Activated naive CD4-positive, alpha-beta T cell treated with anti-CD3 and anti-CD28 coated beads, Interleukin-2, amount 50 U/mL, for 72 hours (primary cell): ENCODE results near the gene MRC2. TPM values are rescaled to one million over a fixed set of nuclear protein-coding genes. Genes with fewer than 3 reads are reported as not detected.

Source experiments
- ATAC-seq, 2 donors: fragments of 150-1000 bp; cut with Tn5 transposase; 2 replicates each; pipeline ENCODE4 v1.10.0; 2021; ENCODE audit warnings: mild to moderate bottlenecking in 2 of 2, moderate library complexity in 2 of 2
- DNase-seq, 2 donors: peaks; one replicate each; pipeline ENCODE4 v3.0.0; 2021 to 2022; ENCODE audit warnings: low spot score in 2 of 2
- H3K27ac Mint-ChIP-seq, 2 donors: one replicate each; pipeline ENCODE4 v1.8.0; 2022; ENCODE audit warnings: mild to moderate bottlenecking in 2 of 2, mixed read lengths in 2 of 2
- H3K36me3 Mint-ChIP-seq, 2 donors: one replicate each; pipeline ENCODE4 v1.8.0; 2022; ENCODE audit warnings: mixed read lengths in 2 of 2
- H3K9me3 Mint-ChIP-seq, 2 donors: one replicate each; pipeline ENCODE4 v1.8.0; 2022; ENCODE audit warnings: mixed read lengths in 2 of 2
- total RNA-seq, 2 donors: library from RNA; stranded (reverse); gene quantifications; one replicate each; pipeline ENCODE4 v1.2.3, GENCODE V29; 2022

MRC2 gene
- total RNA-seq, 2 donors from 2014 or later: 8.1 to 12.4 TPM

- peaks cover 5 to 13% of the 10 kb centered on the region in 2 donors for H3K36me3 Mint-ChIP-seq
- DNase-seq: no peak
- no peak overlapping the region for H3K27ac Mint-ChIP-seq
- no peaks in the 10 kb centered on the region for H3K9me3 Mint-ChIP-seq
- no peak for ATAC-seq
Observed at GRCh38 chr17:62625870-62626200, 1.6 kb upstream of the MRC2 start.

GRCh38 chr17:62626719-62627218, 701 bp upstream of the MRC2 start:
- peaks cover 5 to 13% of the 10 kb centered on the region in 2 donors for H3K36me3 Mint-ChIP-seq
- H3K27ac Mint-ChIP-seq: no peak overlapping the region
- ATAC-seq: peak in 1 of 2 donors; percentile 2
- no peak for DNase-seq
- H3K9me3 Mint-ChIP-seq: no peaks in the 10 kb centered on the region

- no peaks in the 10 kb centered on the region for H3K9me3 Mint-ChIP-seq
- peak overlapping the region; percentile 31 to 72 for H3K27ac Mint-ChIP-seq
- ATAC-seq (peak; percentile 52 to 58), DNase-seq (peak in 1 of 2 donors; percentile 31)
- H3K36me3 Mint-ChIP-seq: peaks cover 5 to 13% of the 10 kb centered on the region in 2 donors
Observed at GRCh38 chr17:62627904-62628633, 599 bp downstream of the MRC2 start.

- Mint-ChIP-seq H3K36me3 (peaks cover 5 to 13% of the 10 kb centered on the region in 2 donors), H3K9me3 (no peaks in the 10 kb centered on the region), H3K27ac (peak overlapping the region in 1 of 2 donors; percentile 31)
- ATAC-seq: no peak
- no peak for DNase-seq
Observed at GRCh38 chr17:62628831-62629555, 1.5 kb downstream of the MRC2 start.

- DNase-seq (no peak), ATAC-seq (no peak)
- peaks cover 5 to 13% of the 10 kb centered on the region in 2 donors for H3K36me3 Mint-ChIP-seq
- H3K27ac Mint-ChIP-seq: no peak overlapping the region
- no peaks in the 10 kb centered on the region for H3K9me3 Mint-ChIP-seq
Observed at GRCh38 chr17:62629556-62630364, 2.3 kb downstream of the MRC2 start.

- no peaks in the 10 kb centered on the region for H3K9me3 Mint-ChIP-seq
- ATAC-seq (no peak), DNase-seq (no peak)
- peaks cover 5 to 12% of the 10 kb centered on the region in 2 donors for H3K36me3 Mint-ChIP-seq
- H3K27ac Mint-ChIP-seq: no peak overlapping the region
Observed at GRCh38 chr17:62630365-62631085, 3.1 kb downstream of the MRC2 start.

- Mint-ChIP-seq H3K27ac (no peak overlapping the region), H3K36me3 (peaks cover 5% of the 10 kb centered on the region in 2 donors), H3K9me3 (no peaks in the 10 kb centered on the region)
- no peak for DNase-seq
- ATAC-seq: no peak
Observed at GRCh38 chr17:62631086-62631935, 3.8 kb downstream of the MRC2 start.

- H3K36me3 Mint-ChIP-seq: peaks cover 5% of the 10 kb centered on the region in 2 donors
- H3K9me3 Mint-ChIP-seq: no peaks in the 10 kb centered on the region
- ATAC-seq: no peak
- no peak overlapping the region for H3K27ac Mint-ChIP-seq
- DNase-seq: no peak
Observed at GRCh38 chr17:62631936-62632924, 4.8 kb downstream of the MRC2 start.

- ATAC-seq: no peak
- H3K27ac Mint-ChIP-seq: no peak overlapping the region
- no peaks in the 10 kb centered on the region for H3K9me3 Mint-ChIP-seq
- no peak for DNase-seq
- no peaks in the 10 kb centered on the region for H3K36me3 Mint-ChIP-seq
Observed at GRCh38 chr17:62637809-62638208, 10.3 kb downstream of the MRC2 start.

GRCh38 chr17:62641153-62641552, 13.7 kb downstream of the MRC2 start:
- no peaks in the 10 kb centered on the region for H3K9me3 Mint-ChIP-seq

GRCh38 chr17:62641951-62642350, 14.5 kb downstream of the MRC2 start:
- ATAC-seq (no peak), DNase-seq (no peak)
- no peak overlapping the region for H3K27ac Mint-ChIP-seq
- no peaks in the 10 kb centered on the region for H3K36me3 Mint-ChIP-seq
- no peaks in the 10 kb centered on the region for H3K9me3 Mint-ChIP-seq

More at GRCh38 chr17:62641153-62641552, 13.7 kb downstream of the MRC2 start:
- Mint-ChIP-seq H3K27ac (no peak overlapping the region), H3K36me3 (no peaks in the 10 kb centered on the region)
- DNase-seq: no peak
- no peak for ATAC-seq

GRCh38 chr17:62643496-62643895, 16.0 kb downstream of the MRC2 start:
- H3K9me3 Mint-ChIP-seq: no peaks in the 10 kb centered on the region
- ATAC-seq (no peak), DNase-seq (no peak)
- H3K36me3 Mint-ChIP-seq: no peaks in the 10 kb centered on the region
- H3K27ac Mint-ChIP-seq: no peak overlapping the region

GRCh38 chr17:62644487-62645173, 17.2 kb downstream of the MRC2 start:
- Mint-ChIP-seq H3K9me3 (no peaks in the 10 kb centered on the region), H3K36me3 (no peaks in the 10 kb centered on the region), H3K27ac (no peak overlapping the region)
- DNase-seq (no peak), ATAC-seq (no peak)

GRCh38 chr17:62648251-62648955, 20.9 kb downstream of the MRC2 start:
- Mint-ChIP-seq H3K36me3 (no peaks in the 10 kb centered on the region), H3K9me3 (no peaks in the 10 kb centered on the region), H3K27ac (no peak overlapping the region)
- DNase-seq (no peak), ATAC-seq (no peak)
